ENCODE measurements around the gene MAN2C1.

Gene MAN2C1

DNA sequence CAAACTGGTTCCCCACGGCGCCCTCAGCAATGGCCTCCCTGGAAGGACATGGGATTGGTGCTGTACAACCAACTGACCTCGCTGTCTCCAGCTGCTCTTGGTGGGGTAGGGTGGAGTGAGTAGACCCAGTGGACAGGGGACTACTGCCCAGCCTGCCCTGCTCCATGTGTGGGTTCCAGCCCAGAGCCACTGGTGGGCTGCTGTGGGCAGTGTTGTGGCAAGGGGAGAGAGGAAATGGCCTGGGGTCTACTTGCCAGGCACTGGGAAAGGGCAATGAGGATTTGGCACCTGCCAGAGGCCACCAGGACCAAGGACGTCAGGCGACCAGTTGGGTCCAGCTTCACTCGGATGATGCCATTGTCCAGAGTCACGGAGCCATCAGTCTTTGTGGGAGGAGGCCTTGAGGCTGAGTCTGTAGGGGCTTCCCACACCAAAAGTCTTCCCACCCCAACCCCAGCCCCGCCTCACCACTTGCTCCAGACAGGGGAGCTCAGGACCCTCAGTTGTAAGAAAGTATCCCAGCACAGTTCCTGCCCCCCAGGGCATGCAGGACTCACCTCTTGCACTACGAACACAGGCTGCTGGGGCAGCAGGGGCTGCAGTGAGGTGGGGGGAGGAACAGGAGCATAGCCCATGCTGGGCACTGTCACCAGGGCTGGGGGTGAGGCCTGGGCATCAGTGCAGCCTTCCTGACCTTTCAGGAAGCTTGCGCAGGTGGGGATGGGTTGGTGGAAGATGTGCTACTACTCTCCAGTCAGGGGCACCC lies 9.5 kb downstream of the MAN2C1 start:
- Histone ChIP-seq H3K4me2 (ENCODE audit: low read length) (no peak overlapping the region), H3K4me3 (ENCODE audit: low read depth, low read length) (no peak overlapping the region), H3K79me1 (ENCODE audit: low read length) (no peaks in the 10 kb centered on the region), H3K27me3 (ENCODE audit: insufficient read depth, low read length) (no peaks in the 10 kb centered on the region), H3K23ac (ENCODE audit: low read length) (no peak overlapping the region), H2AFZ (ENCODE audit: insufficient read depth, low read length, poor library complexity) (no peak overlapping the region), H3K14ac (ENCODE audit: low read length) (no peak overlapping the region), H4K8ac (ENCODE audit: low read depth, low read length) (no peak overlapping the region), H3K9ac (ENCODE audit: low read length) (no peak overlapping the region), H2AK5ac (ENCODE audit: low read length) (no peak overlapping the region), H2BK5ac (ENCODE audit: low read depth, low read length, poor library complexity) (no peak overlapping the region), H2BK12ac (ENCODE audit: low read length) (no peak overlapping the region), H3K4ac (ENCODE audit: low read depth, low read length) (no peak overlapping the region), H3K9me3 (ENCODE audit: insufficient read depth, low read depth, low read length) (peaks cover 2% of the 10 kb centered on the region), H3K27ac (ENCODE audit: low read depth, low read length) (no peak overlapping the region), H4K12ac (ENCODE audit: low read depth, low read length) (no peak overlapping the region), H4K91ac (ENCODE audit: low read depth, low read length) (no peak overlapping the region), H3K4me1 (ENCODE audit: control insufficient read depth in 1 of 2, insufficient read depth in 2 of 2, low read length in 2 of 2) (no peaks in the 10 kb centered on the region), H2BK120ac (ENCODE audit: insufficient read depth, low read length, poor library complexity) (no peak overlapping the region), H3K36me3 (ENCODE audit: control insufficient read depth in 1 of 2, insufficient read depth in 2 of 2, low read length in 2 of 2) (peaks cover 58 to 68% of the 10 kb centered on the region in 2 experiments), H3K18ac (ENCODE audit: low read length) (no peak overlapping the region), H3K79me2 (ENCODE audit: control insufficient read depth, insufficient read depth, low read length, poor library complexity) (no peaks in the 10 kb centered on the region)
- DNase-seq: no peak
- no CpG with 5 or more reads among the region's 10 CpGs for WGBS (ENCODE audit: extremely low coverage, insufficient coverage, insufficient read length)

DNA sequence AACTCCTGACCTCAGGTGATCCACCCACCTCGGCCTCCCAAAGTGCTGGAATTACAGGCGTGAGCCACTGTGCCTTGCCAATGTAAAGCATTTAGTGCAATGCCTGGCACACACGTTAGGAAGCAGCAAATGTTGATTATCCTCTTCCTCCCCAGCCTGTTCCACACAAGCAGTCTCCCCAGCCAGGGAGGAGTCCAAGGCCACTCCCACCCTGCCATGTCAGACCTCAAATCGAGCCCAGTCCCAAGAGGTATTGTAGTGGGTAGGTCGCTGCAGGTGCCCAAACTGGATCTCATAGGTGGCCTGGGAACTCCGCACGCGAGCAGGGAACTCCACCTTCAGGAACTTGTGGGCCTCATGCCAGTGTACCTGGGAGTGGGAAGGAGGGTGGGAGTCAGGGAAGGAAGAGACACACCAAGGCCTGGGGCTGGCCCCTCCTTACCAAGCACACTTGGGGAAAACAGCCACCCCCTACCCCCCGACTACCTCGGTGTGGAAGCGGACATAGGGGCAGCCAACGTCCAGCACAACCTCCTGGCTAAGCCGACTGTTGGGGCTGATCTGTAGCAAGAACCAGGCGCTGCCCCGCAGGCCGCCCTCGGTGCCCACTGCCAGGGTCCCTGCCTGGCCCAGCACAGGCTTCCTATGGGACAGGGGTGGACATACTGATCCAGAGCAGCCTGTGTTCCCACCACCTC lies 10.3 kb downstream of the MAN2C1 start:
- no peak overlapping the region for H3K4ac ChIP-seq (ENCODE audit: low read depth, low read length)
- DNase-seq: no peak
- WGBS (ENCODE audit: extremely low coverage, insufficient coverage, insufficient read length): no CpG with 5 or more reads among the region's 17 CpGs

GRCh38 chr15:75356517-75356916 lies 11.9 kb downstream of the MAN2C1 start:
- Histone ChIP-seq H3K79me2 (ENCODE audit: control insufficient read depth, insufficient read depth, low read length, poor library complexity) (no peaks in the 10 kb centered on the region), H3K27ac (ENCODE audit: low read depth, low read length) (no peak overlapping the region), H4K91ac (ENCODE audit: low read depth, low read length) (no peak overlapping the region), H2BK5ac (ENCODE audit: low read depth, low read length, poor library complexity) (no peak overlapping the region), H3K4ac (ENCODE audit: low read depth, low read length) (no peak overlapping the region), H3K9me3 (ENCODE audit: insufficient read depth, low read depth, low read length) (peaks cover 7% of the 10 kb centered on the region), H2AK5ac (ENCODE audit: low read length) (no peak overlapping the region), H3K14ac (ENCODE audit: low read length) (no peak overlapping the region), H3K18ac (ENCODE audit: low read length) (no peak overlapping the region), H3K36me3 (ENCODE audit: control insufficient read depth in 1 of 2, insufficient read depth in 2 of 2, low read length in 2 of 2) (peaks cover 42 to 53% of the 10 kb centered on the region in 2 experiments), H3K79me1 (ENCODE audit: low read length) (no peaks in the 10 kb centered on the region), H2BK12ac (ENCODE audit: low read length) (no peak overlapping the region), H4K8ac (ENCODE audit: low read depth, low read length) (no peak overlapping the region), H3K27me3 (ENCODE audit: insufficient read depth, low read length) (no peaks in the 10 kb centered on the region), H3K23ac (ENCODE audit: low read length) (no peak overlapping the region), H2AFZ (ENCODE audit: insufficient read depth, low read length, poor library complexity) (no peak overlapping the region), H4K12ac (ENCODE audit: low read depth, low read length) (no peak overlapping the region), H3K4me3 (ENCODE audit: low read depth, low read length) (no peak overlapping the region), H3K4me2 (ENCODE audit: low read length) (no peak overlapping the region), H3K9ac (ENCODE audit: low read length) (no peak overlapping the region), H2BK120ac (ENCODE audit: insufficient read depth, low read length, poor library complexity) (no peak overlapping the region), H3K4me1 (ENCODE audit: control insufficient read depth in 1 of 2, insufficient read depth in 2 of 2, low read length in 2 of 2) (no peaks in the 10 kb centered on the region)
- WGBS (ENCODE audit: extremely low coverage, insufficient coverage, insufficient read length): no CpG with 5 or more reads among the region's 20 CpGs
- no peak for DNase-seq

More for the DNA sequence above, 10.3 kb downstream of the MAN2C1 start:
- Histone ChIP-seq H3K4me1 (ENCODE audit: control insufficient read depth in 1 of 2, insufficient read depth in 2 of 2, low read length in 2 of 2) (no peaks in the 10 kb centered on the region), H3K18ac (ENCODE audit: low read length) (no peak overlapping the region), H3K79me1 (ENCODE audit: low read length) (no peaks in the 10 kb centered on the region), H3K9me3 (ENCODE audit: insufficient read depth, low read depth, low read length) (peaks cover 2% of the 10 kb centered on the region), H3K79me2 (ENCODE audit: control insufficient read depth, insufficient read depth, low read length, poor library complexity) (no peaks in the 10 kb centered on the region), H4K91ac (ENCODE audit: low read depth, low read length) (no peak overlapping the region), H3K27ac (ENCODE audit: low read depth, low read length) (no peak overlapping the region), H4K12ac (ENCODE audit: low read depth, low read length) (no peak overlapping the region), H3K27me3 (ENCODE audit: insufficient read depth, low read length) (no peaks in the 10 kb centered on the region), H4K8ac (ENCODE audit: low read depth, low read length) (no peak overlapping the region), H3K23ac (ENCODE audit: low read length) (no peak overlapping the region), H3K9ac (ENCODE audit: low read length) (no peak overlapping the region), H3K4me2 (ENCODE audit: low read length) (no peak overlapping the region), H2BK5ac (ENCODE audit: low read depth, low read length, poor library complexity) (no peak overlapping the region), H3K36me3 (ENCODE audit: control insufficient read depth in 1 of 2, insufficient read depth in 2 of 2, low read length in 2 of 2) (peaks cover 55 to 65% of the 10 kb centered on the region in 2 experiments), H2AFZ (ENCODE audit: insufficient read depth, low read length, poor library complexity) (no peak overlapping the region), H2AK5ac (ENCODE audit: low read length) (no peak overlapping the region), H2BK120ac (ENCODE audit: insufficient read depth, low read length, poor library complexity) (no peak overlapping the region), H2BK12ac (ENCODE audit: low read length) (no peak overlapping the region), H3K14ac (ENCODE audit: low read length) (no peak overlapping the region), H3K4me3 (ENCODE audit: low read depth, low read length) (no peak overlapping the region)

DNA sequence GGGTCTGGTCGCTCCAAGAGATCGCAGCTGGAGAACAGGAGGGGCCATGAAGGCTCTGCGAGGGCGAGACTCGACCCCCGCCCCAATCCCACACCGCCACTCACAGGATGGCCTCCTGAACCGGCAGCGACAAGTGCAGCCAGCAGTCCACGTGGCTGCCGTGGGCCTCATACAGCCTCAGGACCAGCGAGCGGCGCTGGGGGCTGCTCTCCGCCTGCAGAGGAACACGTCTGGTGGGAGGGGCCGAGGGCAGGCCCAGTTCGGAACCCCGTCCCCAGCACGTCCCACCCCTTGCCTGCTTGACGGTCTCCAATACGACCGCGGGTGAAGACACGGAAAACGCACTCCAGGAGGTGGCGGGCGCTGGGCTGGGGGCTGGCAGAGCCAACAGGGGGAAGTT lies 12.4 kb downstream of the MAN2C1 start:
- Histone ChIP-seq H2AFZ (ENCODE audit: insufficient read depth, low read length, poor library complexity) (no peak overlapping the region), H2BK120ac (ENCODE audit: insufficient read depth, low read length, poor library complexity) (no peak overlapping the region), H3K18ac (ENCODE audit: low read length) (no peak overlapping the region), H2BK5ac (ENCODE audit: low read depth, low read length, poor library complexity) (no peak overlapping the region), H4K12ac (ENCODE audit: low read depth, low read length) (no peak overlapping the region), H3K4me2 (ENCODE audit: low read length) (no peak overlapping the region), H3K79me1 (ENCODE audit: low read length) (no peaks in the 10 kb centered on the region), H2AK5ac (ENCODE audit: low read length) (no peak overlapping the region), H3K27me3 (ENCODE audit: insufficient read depth, low read length) (no peaks in the 10 kb centered on the region), H3K4me1 (ENCODE audit: control insufficient read depth in 1 of 2, insufficient read depth in 2 of 2, low read length in 2 of 2) (no peaks in the 10 kb centered on the region), H2BK12ac (ENCODE audit: low read length) (no peak overlapping the region), H3K27ac (ENCODE audit: low read depth, low read length) (no peak overlapping the region), H3K23ac (ENCODE audit: low read length) (no peak overlapping the region), H3K9ac (ENCODE audit: low read length) (no peak overlapping the region), H3K4me3 (ENCODE audit: low read depth, low read length) (no peak overlapping the region), H4K91ac (ENCODE audit: low read depth, low read length) (no peak overlapping the region), H3K14ac (ENCODE audit: low read length) (no peak overlapping the region), H3K9me3 (ENCODE audit: insufficient read depth, low read depth, low read length) (peaks cover 7% of the 10 kb centered on the region), H4K8ac (ENCODE audit: low read depth, low read length) (no peak overlapping the region), H3K36me3 (ENCODE audit: control insufficient read depth in 1 of 2, insufficient read depth in 2 of 2, low read length in 2 of 2) (peaks cover 37 to 48% of the 10 kb centered on the region in 2 experiments), H3K4ac (ENCODE audit: low read depth, low read length) (no peak overlapping the region), H3K79me2 (ENCODE audit: control insufficient read depth, insufficient read depth, low read length, poor library complexity) (no peaks in the 10 kb centered on the region)
- no CpG with 5 or more reads among the region's 28 CpGs for WGBS (ENCODE audit: extremely low coverage, insufficient coverage, insufficient read length)
- DNase-seq: no peak
